Vagina (tissue), 2 donors: Measurements from ENCODE around the gene DPP6.

Experiments
- POLR2A ChIP-seq, 2 donors: fragments of 450-650 bp; IDR thresholded peaks; one replicate each; pipeline ENCODE4 v1.6.1; 2017; ENCODE audit warnings: antibody characterized with exemption in 2 of 2, mild to moderate bottlenecking in 2 of 2, moderate library complexity in 2 of 2
- TF ChIP-seq, protein P1 (sequence below), 3 experiments: fragments of 450-650 bp in 2 of 3; fragments of 200-600 bp in 1 of 3; sonication (generic) in 1 of 3; IDR thresholded peaks; one replicate each; pipeline ENCODE4 v1.5.1; 2017 to 2019; ENCODE audit warnings: antibody characterized with exemption in 3 of 3, mild to moderate bottlenecking in 2 of 3, moderate library complexity in 2 of 3

DNA sequence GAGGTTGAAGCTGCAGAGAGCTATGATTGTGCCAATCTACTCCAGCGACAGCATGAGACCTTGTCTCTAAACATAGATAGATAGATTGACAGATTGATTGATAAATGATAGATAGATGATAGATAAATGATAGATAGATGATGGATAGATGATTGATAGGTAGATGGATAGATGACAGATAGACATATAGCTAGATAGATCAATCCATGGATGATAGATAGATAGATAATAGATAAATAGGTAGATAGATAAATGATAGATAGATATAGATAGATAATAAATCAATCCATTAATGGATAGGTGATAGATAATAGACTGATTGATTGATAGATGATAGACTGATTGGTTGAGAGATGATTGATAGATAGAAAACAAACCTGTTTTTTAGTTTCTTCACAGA, 601.1 kb downstream of the DPP6 start:
- TF ChIP-seq, protein P1, sequence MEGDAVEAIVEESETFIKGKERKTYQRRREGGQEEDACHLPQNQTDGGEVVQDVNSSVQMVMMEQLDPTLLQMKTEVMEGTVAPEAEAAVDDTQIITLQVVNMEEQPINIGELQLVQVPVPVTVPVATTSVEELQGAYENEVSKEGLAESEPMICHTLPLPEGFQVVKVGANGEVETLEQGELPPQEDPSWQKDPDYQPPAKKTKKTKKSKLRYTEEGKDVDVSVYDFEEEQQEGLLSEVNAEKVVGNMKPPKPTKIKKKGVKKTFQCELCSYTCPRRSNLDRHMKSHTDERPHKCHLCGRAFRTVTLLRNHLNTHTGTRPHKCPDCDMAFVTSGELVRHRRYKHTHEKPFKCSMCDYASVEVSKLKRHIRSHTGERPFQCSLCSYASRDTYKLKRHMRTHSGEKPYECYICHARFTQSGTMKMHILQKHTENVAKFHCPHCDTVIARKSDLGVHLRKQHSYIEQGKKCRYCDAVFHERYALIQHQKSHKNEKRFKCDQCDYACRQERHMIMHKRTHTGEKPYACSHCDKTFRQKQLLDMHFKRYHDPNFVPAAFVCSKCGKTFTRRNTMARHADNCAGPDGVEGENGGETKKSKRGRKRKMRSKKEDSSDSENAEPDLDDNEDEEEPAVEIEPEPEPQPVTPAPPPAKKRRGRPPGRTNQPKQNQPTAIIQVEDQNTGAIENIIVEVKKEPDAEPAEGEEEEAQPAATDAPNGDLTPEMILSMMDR (IDR thresholded peaks at IDR 0.05), result no peak
- TF ChIP-seq POLR2A (IDR thresholded peaks at IDR 0.05), result no peak
